SK-N-SH treated with all-trans-retinoic acid at 6 μM for 48 hours (cell line): ENCODE measurements around the gene HOXA7.

Experiments
- ATAC-seq: fragments of 200-7000 bp; cut with Tn5 transposase; 3 replicates; pipeline ENCODE4 v1.9.1; 2020; ENCODE audit warnings: mild to moderate bottlenecking, moderate library complexity
- ARNTL ChIP-seq: fragments of 450-650 bp; formaldehyde crosslinking; IDR thresholded peaks from 2 replicates; pipeline ENCODE4 v1.5.0; 2020; ENCODE audit warnings: low read depth, mild to moderate bottlenecking, moderate library complexity, borderline replicate concordance
- BACH2 ChIP-seq: fragments of 250-450 bp; sonication (Bioruptor Pico); IDR thresholded peaks from 2 replicates; pipeline ENCODE4 v1.9.0; 2021; ENCODE audit warnings: mild to moderate bottlenecking, borderline replicate concordance
- CREB5 ChIP-seq: fragments of 250-450 bp; sonication (Bioruptor Pico); IDR thresholded peaks from 2 replicates; pipeline ENCODE4 v1.5.1; 2020; ENCODE audit warnings: low read depth, mild to moderate bottlenecking, moderate library complexity
- CSDC2 ChIP-seq: fragments of 250-450 bp; sonication (Bioruptor Pico); IDR thresholded peaks from 2 replicates; pipeline ENCODE4 v1.5.0; 2020; ENCODE audit warnings: mild to moderate bottlenecking, moderate library complexity
- CSRNP3 ChIP-seq: fragments of 250-450 bp; sonication (Bioruptor Pico); IDR thresholded peaks from 2 replicates; pipeline ENCODE4 v1.5.1; 2021; ENCODE audit warnings: mild to moderate bottlenecking, moderate library complexity
- ESRRG ChIP-seq: fragments of 250-450 bp; sonication (Bioruptor Pico); IDR thresholded peaks from 2 replicates; pipeline ENCODE4 v1.6.1; 2021; ENCODE audit warnings: mild to moderate bottlenecking
- ISL1 ChIP-seq: fragments of 250-450 bp; sonication (Bioruptor Pico); IDR thresholded peaks from 2 replicates; pipeline ENCODE4 v2.1.2; 2022; ENCODE audit warnings: mild to moderate bottlenecking, moderate library complexity
- OSR1 ChIP-seq: fragments of 250-450 bp; sonication (Bioruptor Pico); IDR thresholded peaks from 2 replicates; pipeline ENCODE4 v1.8.0; 2022; ENCODE audit warnings: moderate library complexity, mild to moderate bottlenecking, inconsistent platforms
- PATZ1 ChIP-seq: fragments of 250-450 bp; sonication (Bioruptor Pico); IDR thresholded peaks from 2 replicates; pipeline ENCODE4 v1.8.0; 2020; ENCODE audit warnings: mild to moderate bottlenecking, moderate library complexity, borderline replicate concordance
- POU6F1 ChIP-seq: fragments of 250-450 bp; sonication (Bioruptor Pico); IDR thresholded peaks from 2 replicates; pipeline ENCODE4 v1.8.0; 2021; ENCODE audit warnings: low read depth, mild to moderate bottlenecking, moderate library complexity, borderline replicate concordance
- PPARA ChIP-seq: fragments of 250-450 bp; sonication (Bioruptor Pico); IDR thresholded peaks from 2 replicates; pipeline ENCODE4 v1.5.0; 2020; ENCODE audit warnings: mild to moderate bottlenecking, borderline replicate concordance
- RARB ChIP-seq: fragments of 250-450 bp; sonication (Bioruptor Pico); IDR thresholded peaks from 2 replicates; pipeline ENCODE4 v1.8.0; 2021; ENCODE audit warnings: mild to moderate bottlenecking, moderate library complexity
- SNAI2 ChIP-seq: fragments of 250-450 bp; sonication (Bioruptor Pico); IDR thresholded peaks from 2 replicates; pipeline ENCODE4 v1.5.0; 2020; ENCODE audit warnings: mild to moderate bottlenecking, moderate library complexity
- TCF4 ChIP-seq: fragments of 250-450 bp; sonication (Bioruptor Pico); IDR thresholded peaks from 2 replicates; pipeline ENCODE4 v1.8.0; 2021; ENCODE audit warnings: mild to moderate bottlenecking, moderate library complexity, borderline replicate concordance
- TOX ChIP-seq: fragments of 250-450 bp; sonication (Bioruptor Pico); IDR thresholded peaks from 2 replicates; pipeline ENCODE4 v1.8.0; 2021; ENCODE audit warnings: mild to moderate bottlenecking, moderate library complexity, borderline replicate concordance
- TSHZ2 ChIP-seq: fragments of 250-450 bp; sonication (Bioruptor Pico); IDR thresholded peaks from 2 replicates; pipeline ENCODE4 v1.5.0; 2020; ENCODE audit warnings: mild to moderate bottlenecking, moderate library complexity
- ZC3H10 ChIP-seq: fragments of 250-450 bp; sonication (Bioruptor Pico); IDR thresholded peaks from 2 replicates; pipeline ENCODE4 v1.5.1; 2021; ENCODE audit warnings: mild to moderate bottlenecking, moderate library complexity
- ZFP3 ChIP-seq: fragments of 250-450 bp; sonication (Bioruptor Pico); IDR thresholded peaks from 2 replicates; pipeline ENCODE4 v1.5.0; 2020; ENCODE audit warnings: mild to moderate bottlenecking, moderate library complexity
- ZFP30 ChIP-seq: fragments of 450-650 bp; formaldehyde crosslinking; IDR thresholded peaks from 2 replicates; pipeline ENCODE4 v1.5.0; 2022; ENCODE audit warnings: mild to moderate bottlenecking, moderate library complexity
- ZNF565 ChIP-seq: fragments of 450-650 bp; formaldehyde crosslinking; conservative IDR thresholded peaks from 2 replicates; pipeline ENCODE4 v1.5.0; 2020; ENCODE audit warnings: low read depth, mild to moderate bottlenecking, moderate library complexity
- ZNF70 ChIP-seq: fragments of 450-650 bp; formaldehyde crosslinking; IDR thresholded peaks from 2 replicates; pipeline ENCODE4 v1.5.0; 2020; ENCODE audit warnings: mild to moderate bottlenecking, moderate library complexity
- ZNF8 ChIP-seq: fragments of 450-650 bp; formaldehyde crosslinking; IDR thresholded peaks from 2 replicates; pipeline ENCODE4 v1.5.0; 2020; ENCODE audit warnings: mild to moderate bottlenecking, moderate library complexity

The HOXA7 gene

GRCh38 chr7:27166531-27167505, 10.3 kb upstream of the HOXA7 start:
- TF ChIP-seq TCF4 (no peak), PPARA (CRISPR knock-in tag) (no peak), TOX (CRISPR knock-in tag) (no peak), ZNF8 (CRISPR knock-in tag) (no peak), ARNTL (CRISPR knock-in tag) (no peak), OSR1 (CRISPR knock-in tag) (no peak), SNAI2 (no peak), TSHZ2 (CRISPR knock-in tag) (no peak), ZC3H10 (CRISPR knock-in tag) (no peak), CREB5 (CRISPR knock-in tag) (no peak), PATZ1 (CRISPR knock-in tag) (no peak), POU6F1 (CRISPR knock-in tag) (no peak), BACH2 (CRISPR knock-in tag) (no peak), ZNF70 (CRISPR knock-in tag) (no peak), CSDC2 (no peak), ZNF565 (no peak), ZFP30 (CRISPR knock-in tag) (no peak), ZFP3 (CRISPR knock-in tag) (no peak)
- no peak for ATAC-seq

GRCh38 chr7:27165996-27166530, 9.6 kb upstream of the HOXA7 start:
- ATAC-seq = no peak
- TF ChIP-seq PPARA (CRISPR knock-in tag) (no peak), BACH2 (CRISPR knock-in tag) (no peak), RARB (CRISPR knock-in tag) (no peak), TCF4 (no peak), ARNTL (CRISPR knock-in tag) (no peak), ZFP3 (CRISPR knock-in tag) (no peak), OSR1 (CRISPR knock-in tag) (no peak), ISL1 (CRISPR knock-in tag) (no peak), ZNF565 (no peak), ZC3H10 (CRISPR knock-in tag) (no peak), CREB5 (CRISPR knock-in tag) (no peak), CSRNP3 (CRISPR knock-in tag) (no peak), ZFP30 (CRISPR knock-in tag) (no peak), PATZ1 (CRISPR knock-in tag) (no peak), TOX (CRISPR knock-in tag) (no peak), ESRRG (CRISPR knock-in tag) (no peak)
